A549 treated with CORT108297 at 1 μM for 4 hours (cell line): ENCODE results near the gene TMEM170A. TPM values are rescaled to one million over a fixed set of nuclear protein-coding genes. Genes with fewer than 3 reads are reported as not detected.

Experiments
- total RNA-seq: library from RNA; stranded (reverse); fragments of 200-300 nt; extraction: Qiagen RNA extraction; gene quantifications from 5 replicates; pipeline ENCODE4 v1.2.3, GENCODE V29; 2022

TMEM170A gene, protein sequence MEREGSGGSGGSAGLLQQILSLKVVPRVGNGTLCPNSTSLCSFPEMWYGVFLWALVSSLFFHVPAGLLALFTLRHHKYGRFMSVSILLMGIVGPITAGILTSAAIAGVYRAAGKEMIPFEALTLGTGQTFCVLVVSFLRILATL
- 13.9 to 16.2 TPM (median 15.5 TPM) in 5 replicates for total RNA-seq

DNA sequence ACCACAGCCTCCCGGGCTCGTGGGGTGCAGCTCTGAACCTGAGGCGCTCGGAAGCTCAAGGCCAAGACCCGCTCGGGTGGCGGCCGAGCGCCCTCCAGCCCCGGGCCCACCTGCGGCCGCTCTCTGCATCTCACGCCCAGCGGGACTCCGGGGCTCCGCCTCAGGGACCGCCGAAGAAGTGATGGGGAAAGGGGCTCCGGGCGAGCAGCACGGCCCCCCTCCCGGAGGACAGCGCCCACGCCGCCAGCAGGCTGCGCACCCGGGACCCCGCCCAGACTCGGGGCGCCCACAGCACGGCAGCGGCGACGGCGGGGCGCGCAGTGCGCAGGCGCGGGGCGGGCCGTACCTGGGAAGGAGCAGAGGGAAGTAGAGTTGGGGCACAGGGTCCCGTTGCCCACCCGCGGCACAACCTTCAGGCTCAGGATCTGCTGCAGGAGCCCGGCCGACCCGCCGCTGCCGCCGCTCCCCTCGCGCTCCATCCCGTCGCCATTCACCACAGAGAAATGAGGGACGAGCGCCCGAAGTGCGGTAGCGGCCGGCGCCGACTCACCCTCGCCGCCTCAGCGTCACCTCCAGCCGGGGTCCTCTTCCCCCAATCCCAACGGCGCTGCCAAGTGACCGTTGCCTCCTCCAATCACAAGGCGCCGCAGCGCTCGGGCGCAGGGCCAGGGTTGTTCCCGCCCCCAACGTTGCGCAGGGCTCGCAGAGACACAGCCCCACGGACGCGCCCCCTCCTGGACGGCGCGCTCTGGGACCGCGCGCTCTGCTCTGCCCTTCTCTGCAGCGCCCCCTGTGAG, at the start of gene TMEM170A:
Gene TMEM170A (minus strand): TSS at position 568 of the 797 bp plus-strand sequence. CDS start 89 bp downstream, at position 479.

DNA sequence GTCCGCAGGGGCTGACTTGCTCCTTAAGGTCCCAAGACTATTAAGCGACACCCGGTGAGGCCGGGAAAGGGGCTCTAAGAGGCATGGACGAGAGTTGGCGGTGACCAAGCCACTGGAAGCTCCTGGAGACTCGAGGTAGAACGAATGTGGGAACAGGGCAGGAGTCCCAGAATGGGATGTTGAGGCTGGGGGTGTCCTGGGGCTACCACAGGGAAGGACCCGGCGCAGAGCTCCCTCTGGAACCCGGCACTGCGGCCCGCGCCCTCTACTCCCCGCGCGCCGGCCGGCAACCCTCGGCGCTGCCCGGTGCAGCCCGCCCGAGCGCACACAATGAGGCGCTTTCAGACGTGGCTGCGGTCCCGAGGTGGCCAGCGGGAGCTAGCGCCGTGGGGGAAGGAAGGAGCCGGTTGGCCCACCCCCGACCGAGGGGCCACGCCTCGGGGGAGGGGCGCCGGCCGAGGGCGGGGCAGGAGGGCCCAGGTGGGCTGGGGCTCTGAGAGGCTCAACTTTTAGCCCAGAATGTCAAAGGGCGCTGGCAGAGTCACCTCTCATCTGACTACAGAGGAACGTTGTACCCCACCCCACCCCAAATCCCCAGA, 30.7 kb upstream of the TMEM170A start, which contains the start of gene CHST6:
Gene CHST6 (minus strand): TSS at position 366 of the 599 bp plus-strand sequence. CDS start 15,613 bp downstream, outside the sequence.

DNA sequence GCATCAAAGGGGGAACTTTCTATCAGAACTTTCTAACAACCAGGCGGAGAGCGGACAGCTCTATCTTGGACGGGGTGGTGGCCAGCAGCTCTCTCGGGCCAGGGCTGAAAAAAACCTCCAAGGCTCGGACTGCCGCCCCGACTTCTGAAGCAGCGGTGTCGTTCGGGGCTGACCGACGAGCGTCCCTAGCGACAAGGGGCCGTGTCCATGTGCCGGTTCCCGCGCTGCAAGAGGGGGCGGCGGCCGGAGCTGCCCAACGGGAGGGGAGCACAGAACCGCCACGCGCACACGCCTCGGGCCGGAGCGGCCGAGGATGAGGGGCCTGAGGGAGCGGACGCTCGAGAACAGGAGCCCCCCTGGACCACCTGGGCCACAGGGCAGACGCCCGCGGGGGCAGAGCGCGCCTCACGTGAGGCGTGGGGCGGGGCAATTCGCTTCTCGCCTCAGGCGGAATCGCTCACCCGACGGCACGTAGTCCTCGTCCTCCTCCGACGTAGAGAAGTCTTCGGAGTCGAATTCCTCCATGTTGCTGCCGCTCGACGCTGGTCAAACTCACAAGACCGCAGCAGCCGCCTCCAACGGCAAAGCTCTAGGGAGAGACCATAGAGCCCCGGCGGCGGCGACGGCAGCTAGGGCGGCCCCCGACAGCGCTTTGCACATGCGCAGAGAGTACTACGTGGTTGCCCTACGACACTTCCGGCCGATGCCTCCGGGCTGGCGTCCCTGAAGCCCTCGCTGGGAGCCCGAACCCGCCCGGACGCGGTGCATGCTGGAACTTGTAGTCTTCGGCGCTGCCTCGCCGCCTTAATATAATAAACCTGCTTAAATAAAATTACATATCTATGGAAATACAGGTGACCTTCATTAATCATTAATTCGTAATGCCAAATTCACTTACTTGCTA, 31.4 kb downstream of the TMEM170A start, which contains the start of gene CFDP1:
Gene CFDP1 (minus strand): TSS at position 676 of the 904 bp plus-strand sequence. CDS start 151 bp downstream, at position 525.

Other genes with a start within 250 kb of the TMEM170A start
- not detected in 5 replicates for gene CTRB1, start 245.7 kb downstream of the TMEM170A start, total RNA-seq
- 61.8 to 99.2 TPM (median 92.7 TPM) in 5 replicates for gene BCAR1, start 213.1 kb downstream of the TMEM170A start, total RNA-seq
- 51.6 to 68.0 TPM (median 56.1 TPM) in 5 replicates for gene CFDP1, start 31.2 kb downstream of the TMEM170A start, total RNA-seq
- 0.10 to 0.15 TPM (median 0.13 TPM) in 5 replicates for gene CHST6, start 30.8 kb upstream of the TMEM170A start, total RNA-seq
- 0.03 to 0.31 TPM (median 0.07 TPM) in 5 replicates for gene CHST5, start 71.4 kb upstream of the TMEM170A start, total RNA-seq
- 7.8 to 10.3 TPM (median 9.2 TPM) in 5 replicates for gene TMEM231, start 91.6 kb upstream of the TMEM170A start, total RNA-seq
- 91.0 to 96.0 TPM (median 92.3 TPM) in 5 replicates for gene GABARAPL2, start 101.7 kb upstream of the TMEM170A start, total RNA-seq
- gene ADAT1, start 158.6 kb upstream of the TMEM170A start, total RNA-seq: 29.3 to 40.0 TPM (median 37.3 TPM) in 5 replicates
- 164 to 178 TPM (median 166 TPM) in 5 replicates for gene KARS1, start 183.0 kb upstream of the TMEM170A start, total RNA-seq
- gene TERF2IP, start 183.1 kb upstream of the TMEM170A start, total RNA-seq: 39.3 to 46.3 TPM (median 45.2 TPM) in 5 replicates
- not detected in 5 replicates for gene CPHXL2, start 212.3 kb upstream of the TMEM170A start, total RNA-seq
- gene DUXB, start 236.8 kb upstream of the TMEM170A start, total RNA-seq: not detected in 5 replicates